H1 (cell line): ENCODE results near the gene AHSP. TPM values are rescaled to one million over a fixed set of nuclear protein-coding genes. Genes with fewer than 3 reads are reported as not detected.

ENCODE experiments used
- CTCF ChIA-PET: fragments of 300-600 bp; sonication (Branson Sonifier 250); formaldehyde crosslinking; loops from one replicate; lab custom pipeline; 2021; ENCODE audit not compliant: partially characterized antibody; lab: Charles Lee
- POLR2A ChIA-PET: fragments of 300-600 bp; sonication (Branson Sonifier 250); formaldehyde crosslinking; loops from one replicate; lab custom pipeline; 2021; ENCODE audit warnings: inconsistent platforms; ENCODE audit not compliant: partially characterized antibody; lab: Charles Lee
- DNase-seq, 2 experiments: peaks; one replicate each; pipeline versions ENCODE4 v3.0.0 to v3.0.0-alpha.2; 2010 to 2022; ENCODE audit warnings: low spot score in 2 of 2, low read depth in 1 of 2, mixed read lengths in 1 of 2
- FAIRE-seq: peaks from 2 replicates; lab custom pipeline; 2011; peaks lifted over from hg19 to GRCh38; lab: Jason Lieb, UNC
- H2AFZ ChIP-seq: 2 replicates; pipeline ENCODE4 v1.8.1; 2012; ENCODE audit warnings: low read length, inconsistent platforms
- H2AK5ac ChIP-seq: 2 replicates; pipeline ENCODE4 v1.6.1; 2013; ENCODE audit warnings: low read depth, low read length
- H2BK120ac ChIP-seq: replicated peaks from 2 replicates; pipeline ENCODE3; 2013; ENCODE audit warnings: low read depth, low read length, inconsistent platforms
- H2BK12ac ChIP-seq: 2 replicates; pipeline ENCODE4 v1.6.1; 2013; ENCODE audit warnings: low read depth, low read length
- H2BK15ac ChIP-seq: 2 replicates; pipeline ENCODE4 v1.6.1; 2013; ENCODE audit warnings: low read length
- H2BK20ac ChIP-seq: 2 replicates; pipeline ENCODE4 v1.6.1; 2013; ENCODE audit warnings: low read length
- H2BK5ac ChIP-seq: 2 replicates; pipeline ENCODE4 v1.6.1; 2013; ENCODE audit warnings: low read depth, low read length
- H3K14ac ChIP-seq: 2 replicates; pipeline ENCODE4 v1.6.1; 2013; ENCODE audit warnings: inconsistent platforms; ENCODE audit not compliant: insufficient read length
- H3K18ac ChIP-seq: 2 replicates; pipeline ENCODE4 v1.6.1; 2013; ENCODE audit warnings: low read length; ENCODE audit errors: extremely low read depth
- H3K23ac ChIP-seq: 2 replicates; pipeline ENCODE4 v1.6.1; 2013; ENCODE audit warnings: inconsistent platforms; ENCODE audit not compliant: insufficient read length
- H3K23me2 ChIP-seq: 2 replicates; pipeline ENCODE4 v1.6.1; 2013; ENCODE audit warnings: low read depth, low read length
- H3K27ac ChIP-seq: 2 replicates; pipeline ENCODE4 v1.6.1; 2011; ENCODE audit warnings: low read depth, low read length, inconsistent platforms
- H3K27me3 ChIP-seq, 4 experiments: replicated peaks in 1 of 4; 1 replicate in 1 of 4; 2 replicates in 3 of 4; pipeline versions ENCODE4 v1.6.1 to v1.8.1; 2011 to 2013; ENCODE audit warnings: low read length in 3 of 4, mild to moderate bottlenecking in 3 of 4, inconsistent platforms in 2 of 4, mixed read lengths in 2 of 4, moderate library complexity in 1 of 4; ENCODE audit not compliant: control insufficient read depth in 3 of 4, insufficient read depth in 3 of 4; ENCODE audit errors: extremely low read depth in 1 of 4
- H3K36me3 ChIP-seq, 4 experiments: 2 replicates each; pipeline versions ENCODE4 v1.6.1 to v1.8.1; 2011 to 2013; ENCODE audit warnings: mild to moderate bottlenecking in 4 of 4, low read length in 3 of 4, moderate library complexity in 2 of 4, control low read depth in 1 of 4, inconsistent platforms in 1 of 4; ENCODE audit not compliant: insufficient read depth in 4 of 4, control insufficient read depth in 2 of 4
- H3K4ac ChIP-seq: replicated peaks from 2 replicates; pipeline ENCODE3; 2013; ENCODE audit warnings: low read length, low read depth, mixed read lengths, inconsistent platforms; ENCODE audit not compliant: insufficient read length
- H3K4me1 ChIP-seq, 4 experiments: replicated peaks in 1 of 4; 1 replicate in 1 of 4; 2 replicates in 3 of 4; pipeline versions ENCODE4 v1.6.1 to v1.8.1; 2011 to 2013; ENCODE audit warnings: low read length in 3 of 4, inconsistent platforms in 2 of 4, mixed read lengths in 1 of 4; ENCODE audit not compliant: insufficient read depth in 4 of 4, control insufficient read depth in 3 of 4
- H3K4me2 ChIP-seq, 2 experiments: 2 replicates each; pipeline versions ENCODE4 v1.6.1 to v1.8.1; 2011 to 2013; ENCODE audit warnings: low read depth in 2 of 2, low read length in 2 of 2, control low read depth in 1 of 2, inconsistent platforms in 1 of 2, mild to moderate bottlenecking in 1 of 2; ENCODE audit not compliant: insufficient read depth in 1 of 2
- H3K4me3 ChIP-seq, 4 experiments: fragments of 200-600, 300-600 bp in 1 of 4; sonication (generic), shearing (Covaris generic), sonication (Bioruptor Twin) in 1 of 4; 2 replicates each; pipeline versions ENCODE4 v1.5.1 to v1.8.1; 2011 to 2016; ENCODE audit warnings: low read length in 4 of 4, low read depth in 3 of 4, control low read depth in 2 of 4, inconsistent platforms in 2 of 4, mild to moderate bottlenecking in 2 of 4, mixed read lengths in 1 of 4, moderate library complexity in 1 of 4; ENCODE audit not compliant: insufficient read depth in 2 of 4; ENCODE audit errors: extremely low read depth in 1 of 4
- H3K56ac ChIP-seq: replicated peaks from 2 replicates; pipeline ENCODE3; 2013; ENCODE audit warnings: low read depth, mild to moderate bottlenecking, mixed read lengths, low read length, inconsistent platforms; ENCODE audit not compliant: insufficient read length
- H3K79me1 ChIP-seq: 2 replicates; pipeline ENCODE4 v1.6.1; 2013; ENCODE audit warnings: low read depth, low read length, control low read depth
- H3K79me2 ChIP-seq, 2 experiments: 2 replicates each; pipeline versions ENCODE4 v1.6.1 to v1.8.1; 2012 to 2013; ENCODE audit warnings: low read length in 2 of 2, mild to moderate bottlenecking in 2 of 2, inconsistent platforms in 1 of 2; ENCODE audit not compliant: insufficient read depth in 2 of 2, control insufficient read depth in 1 of 2
- H3K9ac ChIP-seq, 4 experiments: replicated peaks in 1 of 4; 1 replicate in 1 of 4; 2 replicates in 3 of 4; pipeline versions ENCODE4 v1.6.1 to v1.8.1; 2011 to 2013; ENCODE audit warnings: low read depth in 3 of 4, low read length in 3 of 4, control low read depth in 2 of 4, mild to moderate bottlenecking in 2 of 4, moderate library complexity in 2 of 4, inconsistent platforms in 1 of 4; ENCODE audit errors: extremely low read depth in 1 of 4
- H3K9me3 ChIP-seq, 2 experiments: 2 replicates each; pipeline versions ENCODE4 v1.6.1 to v1.8.1; 2012 to 2013; ENCODE audit warnings: mild to moderate bottlenecking in 2 of 2, moderate library complexity in 2 of 2, control low read depth in 1 of 2, inconsistent platforms in 1 of 2, low read depth in 1 of 2, low read length in 1 of 2, mixed read lengths in 1 of 2; ENCODE audit not compliant: insufficient read depth in 2 of 2
- H4K20me1 ChIP-seq, 2 experiments: replicated peaks in 1 of 2; 2 replicates each; pipeline versions ENCODE3 to v1.8.1; 2011 to 2013; ENCODE audit warnings: inconsistent platforms in 2 of 2, low read length in 2 of 2, mild to moderate bottlenecking in 1 of 2; ENCODE audit not compliant: insufficient read depth in 2 of 2, control insufficient read depth in 1 of 2
- H4K5ac ChIP-seq: 2 replicates; pipeline ENCODE4 v1.6.1; 2013; ENCODE audit warnings: low read length, low read depth, mixed read lengths, inconsistent platforms; ENCODE audit not compliant: insufficient read length
- H4K8ac ChIP-seq: 2 replicates; pipeline ENCODE4 v1.8.0; 2013; ENCODE audit warnings: mild to moderate bottlenecking, moderate library complexity, low read length, inconsistent platforms; ENCODE audit not compliant: insufficient read depth; ENCODE audit errors: extremely low read depth
- H4K91ac ChIP-seq: replicated peaks from 2 replicates; pipeline ENCODE3; 2013; ENCODE audit warnings: low read length, mixed read lengths, inconsistent platforms; ENCODE audit not compliant: insufficient read length
- CBX8 ChIP-seq: fragments of 300-800, 300-1000 bp; sonication (generic); IDR thresholded peaks from 2 replicates; pipeline ENCODE4 v1.7.1; 2016; ENCODE audit warnings: low read depth, low read length, borderline replicate concordance
- CHD1 ChIP-seq: IDR thresholded peaks from 2 replicates; pipeline ENCODE4 v1.6.1; 2012; ENCODE audit warnings: low read depth, low read length, improper control_type of control experiment
- E2F6 ChIP-seq: IDR thresholded peaks from 2 replicates; pipeline ENCODE4 v1.6.1; 2012; ENCODE audit warnings: inconsistent platforms
- EGR1 ChIP-seq: IDR thresholded peaks from 2 replicates; pipeline ENCODE4 v1.6.1; 2011; ENCODE audit warnings: low read depth, low read length, borderline replicate concordance
- EZH2 ChIP-seq: fragments of 200-600 bp; sonication (generic); IDR thresholded peaks from 2 replicates; pipeline ENCODE4 v1.7.1; 2012; ENCODE audit warnings: low read depth, mild to moderate bottlenecking, moderate library complexity, low read length, inconsistent platforms; ENCODE audit not compliant: severe bottlenecking
- HDAC2 ChIP-seq, 2 experiments: fragments of 300-600 bp in 1 of 2; sonication (generic) in 1 of 2; IDR thresholded peaks; 2 replicates each; pipeline ENCODE4 v1.6.1; 2011 to 2012; ENCODE audit warnings: low read depth in 2 of 2, low read length in 2 of 2, mild to moderate bottlenecking in 2 of 2, moderate library complexity in 2 of 2, borderline replicate concordance in 1 of 2, inconsistent platforms in 1 of 2
- KDM5A ChIP-seq: fragments of 200-600 bp; IDR thresholded peaks from 2 replicates; pipeline ENCODE4 v1.7.1; 2012; ENCODE audit warnings: mild to moderate bottlenecking, low read length, inconsistent platforms, mixed read lengths
- MAX ChIP-seq: IDR thresholded peaks from 2 replicates; pipeline ENCODE4 v1.6.1; 2012; ENCODE audit warnings: inconsistent platforms
- RNF2 ChIP-seq: fragments of 200-900, 300-1000 bp; sonication (generic); IDR thresholded peaks from 2 replicates; pipeline ENCODE4 v1.7.1; 2016; ENCODE audit warnings: borderline replicate concordance, low read depth, mild to moderate bottlenecking, antibody characterized with exemption, low read length; ENCODE audit not compliant: poor library complexity, severe bottlenecking; ENCODE audit errors: missing control alignments
- SRF ChIP-seq: IDR thresholded peaks from 2 replicates; pipeline ENCODE4 v1.6.1; 2011; ENCODE audit warnings: mild to moderate bottlenecking, low read depth, low read length, moderate library complexity
- TCF12 ChIP-seq: IDR thresholded peaks from 2 replicates; pipeline ENCODE4 v1.6.1; 2011; ENCODE audit warnings: low read depth, mild to moderate bottlenecking, low read length
- ZNF274 ChIP-seq: IDR thresholded peaks from 2 replicates; pipeline ENCODE4 v1.7.0; 2012; ENCODE audit warnings: low read length, borderline replicate concordance; ENCODE audit errors: extremely low read depth
- WGBS, 2 experiments: shearing (Covaris generic) in 1 of 2; methylation state at CpG; one replicate each; pipeline versions ENCODE4 v1.1.6 to v1.1.7; 2013 to 2015; ENCODE audit warnings: low lambda C conversion rate in 2 of 2, mixed read lengths in 2 of 2, inconsistent platforms in 1 of 2, low coverage in 1 of 2, missing lambda C conversion rate in 1 of 2; ENCODE audit not compliant: insufficient replicate concordance in 2 of 2, insufficient coverage in 1 of 2, insufficient read length in 1 of 2; ENCODE audit errors: extremely low coverage in 1 of 2, missing lambda C conversion rate in 1 of 2; 5-methylcytosine and 5-hydroxymethylcytosine counted together
- polyA plus RNA-seq, 7 experiments: library from polyadenylated mRNA; depleted of rRNA in 3 of 7; stranded (reverse) in 5 of 7; unstranded in 2 of 7; fragments of >200 nt in 5 of 7; fragments of 200-250 nt in 2 of 7; gene quantifications; 1 replicate in 5 of 7; 2 replicates in 1 of 7; 4 replicates in 1 of 7; pipeline versions ENCODE4 v1.2.1 to v1.2.3, GENCODE V29; 2011 to 2013; ENCODE audit warnings: missing spikeins in 2 of 7, mixed read lengths in 2 of 7
- total RNA-seq: library from RNA; stranded (reverse); fragmentation: NEBNext Ultra II Directional; extraction: Animal tissue kit (Norgen Biotek cat#: 25700); gene quantifications from 2 replicates; pipeline ENCODE4 v1.2.1, GENCODE V29; 2021

Gene AHSP
- total and polyA plus RNA-seq, 2 of the 8 experiments (the other 6 are each of a cell fraction or from before 2014, with no cell fraction given) = 0.91 to 15.3 TPM

- FAIRE-seq (no peak), DNase-seq (no peak)
- Histone ChIP-seq H2BK15ac (no peak overlapping the region), H3K23me2 (no peaks in the 10 kb centered on the region), H3K4me3 (no peak overlapping the region), H4K8ac (no peak overlapping the region), H3K9ac (no peak overlapping the region), H3K4ac (no peak overlapping the region), H4K5ac (no peak overlapping the region), H3K18ac (no peak overlapping the region), H3K79me2 (no peaks in the 10 kb centered on the region), H2BK12ac (no peak overlapping the region), H4K91ac (no peak overlapping the region), H3K56ac (no peak overlapping the region), H3K23ac (no peak overlapping the region), H2BK5ac (no peak overlapping the region), H3K27me3 (no peaks in the 10 kb centered on the region), H2BK120ac (no peak overlapping the region), H4K20me1 (no peaks in the 10 kb centered on the region), H2BK20ac (no peak overlapping the region), H3K27ac (no peak overlapping the region), H3K4me2 (no peak overlapping the region), H3K36me3 (no peaks in the 10 kb centered on the region), H3K14ac (no peak overlapping the region), H2AFZ (no peak overlapping the region), H3K9me3 (no peaks in the 10 kb centered on the region), H2AK5ac (no peak overlapping the region), H3K79me1 (no peaks in the 10 kb centered on the region), H3K4me1 (peaks cover 0 to 4% (median 0%) of the 10 kb centered on the region in 4 experiments; a peak in 2 of 7 replicates)
- ChIA-PET CTCF (no interaction called here), POLR2A (no interaction called here)
- 86% methylated on average over 4 of the region's 4 CpGs; no CpG with 5 or more reads in 1 of the 2 experiments for WGBS, 2 experiments
- TF ChIP-seq ZNF274 = no peak
- no peak for TF ChIP-seq HDAC2 (IDR thresholded peaks at IDR 0.05; ENCODE audit: borderline replicate concordance in 1 of 2, low read depth in 2 of 2, low read length in 2 of 2)
- TF ChIP-seq EZH2 = no peak
- no peak for TF ChIP-seq CBX8
- TF ChIP-seq SRF = no peak
- no peak for TF ChIP-seq CHD1
- TF ChIP-seq TCF12 = no peak
- no peak for TF ChIP-seq MAX
- no peak for TF ChIP-seq E2F6
- TF ChIP-seq EGR1 = no peak
- no peak for TF ChIP-seq RNF2
- TF ChIP-seq KDM5A = no peak
Measured at GRCh38 chr16:31517800-31518402, 9.8 kb upstream of the AHSP start.
